ENCODE measurements around the gene ITIH6.

Gene ITIH6

GRCh38 chrX:54820737-54821136, 22.7 kb upstream of the ITIH6 start:
- H3K18ac ChIP-seq (ENCODE audit: low read depth in 1 of 2, low read length in 2 of 2): no peak overlapping the region
- H4K8ac ChIP-seq (ENCODE audit: low read length): no peak overlapping the region
- H3K9me3 ChIP-seq (ENCODE audit: control insufficient read depth, low read length): no peaks in the 10 kb centered on the region
- no peak overlapping the region for H2AK5ac ChIP-seq (ENCODE audit: low read length, severe bottlenecking)
- peaks cover 0 to 20% of the 10 kb centered on the region in 2 experiments for H3K27me3 ChIP-seq (ENCODE audit: control insufficient read depth in 1 of 2, insufficient read depth in 1 of 2, low read length in 2 of 2)
- H3K4me1 ChIP-seq (ENCODE audit: control insufficient read depth, insufficient read depth, low read depth, low read length): no peaks in the 10 kb centered on the region
- H2BK12ac ChIP-seq (ENCODE audit: low read length in 2 of 2): no peak overlapping the region
- no peak overlapping the region for H3K9ac ChIP-seq (ENCODE audit: low read length)
- H3K79me1 ChIP-seq (replicated peaks; ENCODE audit: low read length, poor library complexity, severe bottlenecking): no peaks in the 10 kb centered on the region
- no peak overlapping the region for H3K23ac ChIP-seq (ENCODE audit: low read length in 2 of 2)
- no peak overlapping the region for H2BK5ac ChIP-seq (ENCODE audit: low read depth, low read length, poor library complexity, severe bottlenecking)
- H3K4me2 ChIP-seq (ENCODE audit: low read length, poor library complexity, severe bottlenecking): no peak overlapping the region
- no peak overlapping the region for H3K4me3 ChIP-seq (ENCODE audit: insufficient read depth in 1 of 2, low read depth in 1 of 2, low read length in 2 of 2)
- DNase-seq: no peak
- H2AFZ ChIP-seq (ENCODE audit: low read depth, low read length): no peak overlapping the region
- no peak overlapping the region for H2BK120ac ChIP-seq (ENCODE audit: low read depth, low read length)
- no peak overlapping the region for H2BK15ac ChIP-seq (ENCODE audit: low read depth, poor library complexity, severe bottlenecking)
- 89% methylated on average over 4 of the region's 7 CpGs for WGBS
- no peak overlapping the region for H3K14ac ChIP-seq (ENCODE audit: low read length in 2 of 2)
- H3K4ac ChIP-seq (ENCODE audit: low read depth in 1 of 2, low read length in 2 of 2): no peak overlapping the region
- no peak overlapping the region for H3K27ac ChIP-seq (ENCODE audit: low read length, poor library complexity, severe bottlenecking)
- peaks cover 4 to 8% of the 10 kb centered on the region in 2 experiments for H3K36me3 ChIP-seq (ENCODE audit: control insufficient read depth in 1 of 2, insufficient read depth in 2 of 2, low read depth in 1 of 2, low read length in 2 of 2)
- no peak overlapping the region for H4K91ac ChIP-seq (ENCODE audit: low read length)

- H3K18ac ChIP-seq (ENCODE audit: low read depth in 1 of 2, low read length in 2 of 2): no peak overlapping the region
- H3K23ac ChIP-seq (ENCODE audit: low read length in 2 of 2): no peak overlapping the region
- no peak overlapping the region for H3K9ac ChIP-seq (ENCODE audit: low read length)
- no peak overlapping the region for H2AK5ac ChIP-seq (ENCODE audit: low read length, severe bottlenecking)
- no peak overlapping the region for H3K4me3 ChIP-seq (ENCODE audit: insufficient read depth in 1 of 2, low read depth in 1 of 2, low read length in 2 of 2)
- no peaks in the 10 kb centered on the region for H3K4me1 ChIP-seq (ENCODE audit: control insufficient read depth, insufficient read depth, low read depth, low read length)
- H4K91ac ChIP-seq (ENCODE audit: low read length): no peak overlapping the region
- no peak overlapping the region for H3K4me2 ChIP-seq (ENCODE audit: low read length, poor library complexity, severe bottlenecking)
- H3K36me3 ChIP-seq (ENCODE audit: control insufficient read depth in 1 of 2, insufficient read depth in 2 of 2, low read depth in 1 of 2, low read length in 2 of 2): peaks cover 17 to 23% of the 10 kb centered on the region in 2 experiments
- no peaks in the 10 kb centered on the region for H3K79me1 ChIP-seq (replicated peaks; ENCODE audit: low read length, poor library complexity, severe bottlenecking)
- no peak for DNase-seq
- no peaks in the 10 kb centered on the region for H3K9me3 ChIP-seq (ENCODE audit: control insufficient read depth, low read length)
- no peak overlapping the region for H4K8ac ChIP-seq (ENCODE audit: low read length)
- H2BK120ac ChIP-seq (ENCODE audit: low read depth, low read length): no peak overlapping the region
- no peak overlapping the region for H2BK5ac ChIP-seq (ENCODE audit: low read depth, low read length, poor library complexity, severe bottlenecking)
- H3K27ac ChIP-seq (ENCODE audit: low read length, poor library complexity, severe bottlenecking): no peak overlapping the region
- WGBS: 79% methylated on average over 4 of the region's 8 CpGs
- no peak overlapping the region for H3K14ac ChIP-seq (ENCODE audit: low read length in 2 of 2)
- no peak overlapping the region for H3K4ac ChIP-seq (ENCODE audit: low read depth in 1 of 2, low read length in 2 of 2)
- peaks cover 0 to 25% of the 10 kb centered on the region in 2 experiments for H3K27me3 ChIP-seq (ENCODE audit: control insufficient read depth in 1 of 2, insufficient read depth in 1 of 2, low read length in 2 of 2)
- no peak overlapping the region for H2BK12ac ChIP-seq (ENCODE audit: low read length in 2 of 2)
- H2AFZ ChIP-seq (ENCODE audit: low read depth, low read length): no peak overlapping the region
- H2BK15ac ChIP-seq (ENCODE audit: low read depth, poor library complexity, severe bottlenecking): no peak overlapping the region
These were observed 21.1 kb upstream of the ITIH6 start for GRCh38 chrX:54819201-54819600.

- H3K14ac ChIP-seq (ENCODE audit: low read length in 2 of 2): no peak overlapping the region
- no peak overlapping the region for H3K4me3 ChIP-seq (ENCODE audit: insufficient read depth in 1 of 2, low read depth in 1 of 2, low read length in 2 of 2)
- no peak overlapping the region for H2BK15ac ChIP-seq (ENCODE audit: low read depth, poor library complexity, severe bottlenecking)
- H2BK12ac ChIP-seq (ENCODE audit: low read length in 2 of 2): no peak overlapping the region
- H3K9me3 ChIP-seq (ENCODE audit: control insufficient read depth, low read length): no peaks in the 10 kb centered on the region
- no peak overlapping the region for H2AFZ ChIP-seq (ENCODE audit: low read depth, low read length)
- WGBS: no CpG with 5 or more reads among the region's 5 CpGs
- no peak overlapping the region for H3K4me2 ChIP-seq (ENCODE audit: low read length, poor library complexity, severe bottlenecking)
- H3K4me1 ChIP-seq (ENCODE audit: control insufficient read depth, insufficient read depth, low read depth, low read length): no peaks in the 10 kb centered on the region
- H3K79me1 ChIP-seq (replicated peaks; ENCODE audit: low read length, poor library complexity, severe bottlenecking): peaks cover 1% of the 10 kb centered on the region
- no peak for DNase-seq
- no peak overlapping the region for H3K23ac ChIP-seq (ENCODE audit: low read length in 2 of 2)
- H4K91ac ChIP-seq (ENCODE audit: low read length): no peak overlapping the region
- H3K4ac ChIP-seq (ENCODE audit: low read depth in 1 of 2, low read length in 2 of 2): no peak overlapping the region
- H2BK5ac ChIP-seq (ENCODE audit: low read depth, low read length, poor library complexity, severe bottlenecking): no peak overlapping the region
- H3K18ac ChIP-seq (ENCODE audit: low read depth in 1 of 2, low read length in 2 of 2): no peak overlapping the region
- H3K36me3 ChIP-seq (ENCODE audit: control insufficient read depth in 1 of 2, insufficient read depth in 2 of 2, low read depth in 1 of 2, low read length in 2 of 2): peaks cover 21 to 33% of the 10 kb centered on the region in 2 experiments
- H3K9ac ChIP-seq (ENCODE audit: low read length): no peak overlapping the region
- H4K8ac ChIP-seq (ENCODE audit: low read length): no peak overlapping the region
- no peak overlapping the region for H2AK5ac ChIP-seq (ENCODE audit: low read length, severe bottlenecking)
- H2BK120ac ChIP-seq (ENCODE audit: low read depth, low read length): no peak overlapping the region
- no peak overlapping the region for H3K27ac ChIP-seq (ENCODE audit: low read length, poor library complexity, severe bottlenecking)
- peaks cover 0 to 26% of the 10 kb centered on the region in 2 experiments for H3K27me3 ChIP-seq (ENCODE audit: control insufficient read depth in 1 of 2, insufficient read depth in 1 of 2, low read length in 2 of 2)
These were observed 20.2 kb upstream of the ITIH6 start for GRCh38 chrX:54818221-54818620.

GRCh38 chrX:54817220-54817820, 19.3 kb upstream of the ITIH6 start:
- peaks cover 3% of the 10 kb centered on the region for H3K79me1 ChIP-seq (replicated peaks; ENCODE audit: low read length, poor library complexity, severe bottlenecking)
- no peak overlapping the region for H2BK15ac ChIP-seq (ENCODE audit: low read depth, poor library complexity, severe bottlenecking)
- H3K4ac ChIP-seq (ENCODE audit: low read depth in 1 of 2, low read length in 2 of 2): no peak overlapping the region
- H3K14ac ChIP-seq (ENCODE audit: low read length in 2 of 2): no peak overlapping the region
- no peak overlapping the region for H3K27ac ChIP-seq (ENCODE audit: low read length, poor library complexity, severe bottlenecking)
- no peak overlapping the region for H2AFZ ChIP-seq (ENCODE audit: low read depth, low read length)
- DNase-seq: no peak
- no peak overlapping the region for H4K8ac ChIP-seq (ENCODE audit: low read length)
- H2AK5ac ChIP-seq (ENCODE audit: low read length, severe bottlenecking): no peak overlapping the region
- H3K9ac ChIP-seq (ENCODE audit: low read length): no peak overlapping the region
- H2BK12ac ChIP-seq (ENCODE audit: low read length in 2 of 2): no peak overlapping the region
- no peak overlapping the region for H2BK5ac ChIP-seq (ENCODE audit: low read depth, low read length, poor library complexity, severe bottlenecking)
- H3K23ac ChIP-seq (ENCODE audit: low read length in 2 of 2): no peak overlapping the region
- no peak overlapping the region for H3K4me2 ChIP-seq (ENCODE audit: low read length, poor library complexity, severe bottlenecking)
- peaks cover 2% of the 10 kb centered on the region for H3K4me1 ChIP-seq (ENCODE audit: control insufficient read depth, insufficient read depth, low read depth, low read length)
- H3K36me3 ChIP-seq (ENCODE audit: control insufficient read depth in 1 of 2, insufficient read depth in 2 of 2, low read depth in 1 of 2, low read length in 2 of 2): peaks cover 29 to 42% of the 10 kb centered on the region in 2 experiments
- no peak overlapping the region for H2BK120ac ChIP-seq (ENCODE audit: low read depth, low read length)
- H3K27me3 ChIP-seq (ENCODE audit: control insufficient read depth in 1 of 2, insufficient read depth in 1 of 2, low read length in 2 of 2): peaks cover 0 to 28% of the 10 kb centered on the region in 2 experiments
- no peak overlapping the region for H3K18ac ChIP-seq (ENCODE audit: low read depth in 1 of 2, low read length in 2 of 2)
- no peak overlapping the region for H4K91ac ChIP-seq (ENCODE audit: low read length)
- no peaks in the 10 kb centered on the region for H3K9me3 ChIP-seq (ENCODE audit: control insufficient read depth, low read length)
- H3K4me3 ChIP-seq (ENCODE audit: insufficient read depth in 1 of 2, low read depth in 1 of 2, low read length in 2 of 2): no peak overlapping the region
- 79% methylated on average over 3 of the region's 7 CpGs for WGBS
